ENCODE results near the gene OR8G5.

The OR8G5 gene

DNA sequence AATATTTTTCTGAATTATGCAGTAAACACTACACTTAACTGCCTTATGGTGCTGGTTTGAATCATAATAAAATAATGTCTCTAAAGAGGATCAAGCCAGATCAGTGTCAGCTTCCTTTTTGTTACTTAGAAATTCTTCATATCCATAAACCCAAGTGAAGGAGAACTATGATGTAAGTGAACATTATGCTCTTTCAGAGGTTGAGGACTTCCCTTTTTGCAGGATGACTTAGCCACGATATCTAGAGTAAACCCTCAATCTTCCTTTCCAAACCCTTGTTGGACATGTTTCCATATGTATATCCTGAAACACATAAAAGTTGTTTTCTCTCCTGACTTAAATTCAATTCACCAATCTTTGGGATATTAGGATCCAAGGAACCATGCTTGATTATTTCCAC, 38.5 kb downstream of the OR8G5 start:
- no peak overlapping the region for H3K4me3 ChIP-seq (ENCODE audit: low read length in 2 of 2)
- H3K27ac ChIP-seq (ENCODE audit: low read length) = no peak overlapping the region
- no peaks in the 10 kb centered on the region for H3K4me1 ChIP-seq (ENCODE audit: control insufficient read depth, insufficient read depth, low read length)
- no peaks in the 10 kb centered on the region for H3K9me3 ChIP-seq (ENCODE audit: control insufficient read depth in 2 of 2, low read length in 2 of 2)
- H3K36me3 ChIP-seq (ENCODE audit: control insufficient read depth in 2 of 2, insufficient read depth in 2 of 2, low read length in 2 of 2) = no peaks in the 10 kb centered on the region
- no peaks in the 10 kb centered on the region for H3K27me3 ChIP-seq (ENCODE audit: control insufficient read depth in 1 of 2, insufficient read depth in 2 of 2, low read length in 2 of 2)
- H3K9ac ChIP-seq (ENCODE audit: low read length in 2 of 2) = no peak overlapping the region

GRCh38 chr11:124296016-124296415, 39.8 kb downstream of the OR8G5 start:
- no peak overlapping the region for H3K27ac ChIP-seq (ENCODE audit: low read length)
- no peaks in the 10 kb centered on the region for H3K36me3 ChIP-seq (ENCODE audit: control insufficient read depth in 2 of 2, insufficient read depth in 2 of 2, low read length in 2 of 2)
- H3K4me3 ChIP-seq (ENCODE audit: low read length in 2 of 2) = no peak overlapping the region
- H3K4me1 ChIP-seq (ENCODE audit: control insufficient read depth, insufficient read depth, low read length) = no peaks in the 10 kb centered on the region
- peaks cover 0 to 5% of the 10 kb centered on the region in 2 donors for H3K9me3 ChIP-seq (ENCODE audit: control insufficient read depth in 2 of 2, low read length in 2 of 2)
- H3K9ac ChIP-seq (ENCODE audit: low read length in 2 of 2) = no peak overlapping the region
- H3K27me3 ChIP-seq (ENCODE audit: control insufficient read depth in 1 of 2, insufficient read depth in 2 of 2, low read length in 2 of 2) = no peaks in the 10 kb centered on the region

- no peaks in the 10 kb centered on the region for H3K27me3 ChIP-seq (ENCODE audit: control insufficient read depth in 1 of 2, insufficient read depth in 2 of 2, low read length in 2 of 2)
- no peaks in the 10 kb centered on the region for H3K4me1 ChIP-seq (ENCODE audit: control insufficient read depth, insufficient read depth, low read length)
- no peak overlapping the region for H3K4me3 ChIP-seq (ENCODE audit: low read length in 2 of 2)
- H3K9ac ChIP-seq (ENCODE audit: low read length in 2 of 2) = no peak overlapping the region
- peaks cover 0 to 5% of the 10 kb centered on the region in 2 donors for H3K9me3 ChIP-seq (ENCODE audit: control insufficient read depth in 2 of 2, low read length in 2 of 2)
- H3K27ac ChIP-seq (ENCODE audit: low read length) = no peak overlapping the region
- no peaks in the 10 kb centered on the region for H3K36me3 ChIP-seq (ENCODE audit: control insufficient read depth in 2 of 2, insufficient read depth in 2 of 2, low read length in 2 of 2)
Observed at GRCh38 chr11:124297921-124298320, 41.7 kb downstream of the OR8G5 start.

DNA sequence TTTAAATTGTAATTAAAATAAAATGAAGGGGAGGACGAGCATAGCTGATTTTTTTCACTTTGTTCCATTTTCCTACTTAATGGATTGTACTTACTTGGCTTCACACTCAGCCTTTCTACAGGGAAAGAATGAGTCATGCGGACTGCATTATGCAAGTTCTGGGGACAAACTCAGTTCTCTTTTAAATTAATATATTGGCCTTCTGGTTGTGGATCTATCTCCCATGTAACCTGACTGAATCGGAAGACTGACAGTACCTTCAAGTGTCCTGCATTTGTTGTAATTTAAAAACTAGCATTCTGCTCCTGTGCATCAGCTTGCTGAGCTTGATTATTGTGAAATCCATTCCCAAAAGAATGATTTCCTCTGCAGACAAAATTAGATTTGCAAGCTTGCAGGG, 45.4 kb downstream of the OR8G5 start:
- Histone ChIP-seq H3K4me1 (ENCODE audit: control insufficient read depth, insufficient read depth, low read length) (no peaks in the 10 kb centered on the region), H3K36me3 (ENCODE audit: control insufficient read depth in 2 of 2, insufficient read depth in 2 of 2, low read length in 2 of 2) (no peaks in the 10 kb centered on the region), H3K27ac (ENCODE audit: low read length) (no peak overlapping the region)

DNA sequence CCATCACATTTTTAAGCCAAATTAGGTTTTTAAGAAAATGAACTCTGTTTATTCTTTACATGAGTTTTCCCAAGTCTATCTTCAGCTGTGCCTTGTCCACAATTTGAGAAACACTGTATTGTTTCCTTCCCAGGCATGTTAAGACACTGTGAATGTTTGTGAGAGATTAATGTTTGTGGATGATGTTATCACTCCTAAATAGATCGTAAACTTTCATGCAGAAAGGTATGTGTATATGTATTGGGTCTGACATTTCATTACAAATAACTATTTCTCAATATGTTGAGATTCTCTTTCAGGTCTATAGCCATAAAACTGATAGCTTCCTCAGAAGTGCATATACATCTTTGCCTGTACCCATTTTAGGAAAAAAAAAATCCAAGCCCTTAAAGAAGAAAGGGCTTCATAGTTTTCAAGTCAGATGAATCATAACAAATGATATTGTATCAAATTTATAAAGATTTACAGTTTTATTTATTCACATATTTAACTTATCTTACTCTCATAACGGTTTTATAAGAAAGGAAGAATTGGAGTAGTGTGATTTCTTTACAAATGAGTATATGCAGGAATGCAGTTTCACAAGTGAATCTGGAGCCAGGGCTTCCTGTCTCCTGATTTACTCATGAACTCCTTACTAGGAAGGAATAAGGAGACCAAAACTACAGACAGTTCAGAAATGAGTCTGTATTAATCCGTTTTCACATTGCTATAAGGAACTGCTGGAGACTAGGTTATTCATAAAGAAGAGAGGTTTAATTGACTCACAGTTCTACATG, 46.4 kb downstream of the OR8G5 start:
- Histone ChIP-seq H3K9ac (ENCODE audit: low read length in 2 of 2) (no peak overlapping the region), H3K27me3 (ENCODE audit: control insufficient read depth in 1 of 2, insufficient read depth in 2 of 2, low read length in 2 of 2) (no peaks in the 10 kb centered on the region), H3K27ac (ENCODE audit: low read length) (no peak overlapping the region), H3K4me1 (ENCODE audit: control insufficient read depth, insufficient read depth, low read length) (no peaks in the 10 kb centered on the region), H3K4me3 (ENCODE audit: low read length in 2 of 2) (no peak overlapping the region), H3K36me3 (ENCODE audit: control insufficient read depth in 2 of 2, insufficient read depth in 2 of 2, low read length in 2 of 2) (no peaks in the 10 kb centered on the region), H3K9me3 (ENCODE audit: control insufficient read depth in 2 of 2, low read length in 2 of 2) (peaks cover 0 to 5% of the 10 kb centered on the region in 2 donors)

More for the DNA sequence above, 45.4 kb downstream of the OR8G5 start:
- H3K27me3 ChIP-seq (ENCODE audit: control insufficient read depth in 1 of 2, insufficient read depth in 2 of 2, low read length in 2 of 2) = no peaks in the 10 kb centered on the region
- no peak overlapping the region for H3K4me3 ChIP-seq (ENCODE audit: low read length in 2 of 2)
- no peak overlapping the region for H3K9ac ChIP-seq (ENCODE audit: low read length in 2 of 2)
- H3K9me3 ChIP-seq (ENCODE audit: control insufficient read depth in 2 of 2, low read length in 2 of 2) = peaks cover 0 to 5% of the 10 kb centered on the region in 2 donors

- Histone ChIP-seq H3K4me1 (ENCODE audit: control insufficient read depth, insufficient read depth, low read length) (no peaks in the 10 kb centered on the region), H3K36me3 (ENCODE audit: control insufficient read depth in 2 of 2, insufficient read depth in 2 of 2, low read length in 2 of 2) (no peaks in the 10 kb centered on the region), H3K4me3 (ENCODE audit: low read length in 2 of 2) (no peak overlapping the region), H3K9ac (ENCODE audit: low read length in 2 of 2) (no peak overlapping the region), H3K27me3 (ENCODE audit: control insufficient read depth in 1 of 2, insufficient read depth in 2 of 2, low read length in 2 of 2) (no peaks in the 10 kb centered on the region), H3K27ac (ENCODE audit: low read length) (no peak overlapping the region), H3K9me3 (ENCODE audit: control insufficient read depth in 2 of 2, low read length in 2 of 2) (no peaks in the 10 kb centered on the region)
Observed at GRCh38 chr11:124307093-124307492, 50.9 kb downstream of the OR8G5 start.

- Histone ChIP-seq H3K36me3 (ENCODE audit: control insufficient read depth in 2 of 2, insufficient read depth in 2 of 2, low read length in 2 of 2) (no peaks in the 10 kb centered on the region), H3K4me1 (ENCODE audit: control insufficient read depth, insufficient read depth, low read length) (no peaks in the 10 kb centered on the region), H3K4me3 (ENCODE audit: low read length in 2 of 2) (no peak overlapping the region), H3K9me3 (ENCODE audit: control insufficient read depth in 2 of 2, low read length in 2 of 2) (no peaks in the 10 kb centered on the region), H3K27me3 (ENCODE audit: control insufficient read depth in 1 of 2, insufficient read depth in 2 of 2, low read length in 2 of 2) (no peaks in the 10 kb centered on the region), H3K27ac (ENCODE audit: low read length) (no peak overlapping the region), H3K9ac (ENCODE audit: low read length in 2 of 2) (no peak overlapping the region)
Observed at GRCh38 chr11:124310721-124311120, 54.5 kb downstream of the OR8G5 start.

DNA sequence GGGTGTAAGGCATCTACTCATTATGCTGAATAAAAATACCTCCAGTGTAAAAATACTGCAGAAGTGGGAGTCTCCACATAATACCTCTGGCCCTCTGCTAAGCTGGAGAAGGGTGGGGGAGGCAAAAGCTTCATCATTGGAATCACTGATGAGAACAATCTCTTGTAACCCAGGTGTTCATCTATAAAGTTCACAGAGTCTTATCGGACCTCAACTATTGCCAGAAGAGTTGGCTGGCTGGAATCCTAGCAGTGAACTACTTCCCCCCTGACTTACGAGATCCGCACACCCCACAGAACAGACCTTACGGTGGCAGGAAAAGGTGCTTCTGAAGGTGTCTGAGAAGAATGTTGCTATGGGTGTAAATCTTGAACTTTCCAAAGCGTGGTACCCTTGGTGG, 55.1 kb downstream of the OR8G5 start:
- Histone ChIP-seq H3K9ac (ENCODE audit: low read length in 2 of 2) (no peak overlapping the region), H3K27ac (ENCODE audit: low read length) (no peak overlapping the region), H3K27me3 (ENCODE audit: control insufficient read depth in 1 of 2, insufficient read depth in 2 of 2, low read length in 2 of 2) (no peaks in the 10 kb centered on the region), H3K4me1 (ENCODE audit: control insufficient read depth, insufficient read depth, low read length) (no peaks in the 10 kb centered on the region), H3K36me3 (ENCODE audit: control insufficient read depth in 2 of 2, insufficient read depth in 2 of 2, low read length in 2 of 2) (no peaks in the 10 kb centered on the region), H3K9me3 (ENCODE audit: control insufficient read depth in 2 of 2, low read length in 2 of 2) (no peaks in the 10 kb centered on the region), H3K4me3 (ENCODE audit: low read length in 2 of 2) (no peak overlapping the region)

GRCh38 chr11:124311670-124312069, 55.5 kb downstream of the OR8G5 start:
- H3K36me3 ChIP-seq (ENCODE audit: control insufficient read depth in 2 of 2, insufficient read depth in 2 of 2, low read length in 2 of 2) = no peaks in the 10 kb centered on the region
- H3K4me1 ChIP-seq (ENCODE audit: control insufficient read depth, insufficient read depth, low read length) = no peaks in the 10 kb centered on the region
- no peaks in the 10 kb centered on the region for H3K9me3 ChIP-seq (ENCODE audit: control insufficient read depth in 2 of 2, low read length in 2 of 2)
- H3K27me3 ChIP-seq (ENCODE audit: control insufficient read depth in 1 of 2, insufficient read depth in 2 of 2, low read length in 2 of 2) = no peaks in the 10 kb centered on the region
- H3K9ac ChIP-seq (ENCODE audit: low read length in 2 of 2) = no peak overlapping the region
- H3K27ac ChIP-seq (ENCODE audit: low read length) = no peak overlapping the region
- H3K4me3 ChIP-seq (ENCODE audit: low read length in 2 of 2) = no peak overlapping the region

GRCh38 chr11:124313131-124313530, 57.0 kb downstream of the OR8G5 start:
- Histone ChIP-seq H3K4me1 (ENCODE audit: control insufficient read depth, insufficient read depth, low read length) (no peaks in the 10 kb centered on the region), H3K36me3 (ENCODE audit: control insufficient read depth in 2 of 2, insufficient read depth in 2 of 2, low read length in 2 of 2) (no peaks in the 10 kb centered on the region), H3K27me3 (ENCODE audit: control insufficient read depth in 1 of 2, insufficient read depth in 2 of 2, low read length in 2 of 2) (no peaks in the 10 kb centered on the region), H3K9ac (ENCODE audit: low read length in 2 of 2) (no peak overlapping the region), H3K4me3 (ENCODE audit: low read length in 2 of 2) (no peak overlapping the region), H3K27ac (ENCODE audit: low read length) (no peak overlapping the region), H3K9me3 (ENCODE audit: control insufficient read depth in 2 of 2, low read length in 2 of 2) (no peaks in the 10 kb centered on the region)

GRCh38 chr11:124313849-124314248, 57.7 kb downstream of the OR8G5 start, which contains the start of gene OR8D1:
Gene OR8D1, minus strand, starts transcription at chr11:124313949. Its CDS starts 3,183 bp downstream, at chr11:124310766.
- H3K4me1 ChIP-seq (ENCODE audit: control insufficient read depth, insufficient read depth, low read length) = no peaks in the 10 kb centered on the region
- no peak within 1 kb of the TSS for H3K27ac ChIP-seq (ENCODE audit: low read length)
- H3K9ac ChIP-seq (ENCODE audit: low read length in 2 of 2) = no peak within 1 kb of the TSS
- no peak within 1 kb of the TSS for H3K4me3 ChIP-seq (ENCODE audit: low read length in 2 of 2)
- no peaks in the 10 kb centered on the region for H3K27me3 ChIP-seq (ENCODE audit: control insufficient read depth in 1 of 2, insufficient read depth in 2 of 2, low read length in 2 of 2)
- no peaks in the 10 kb centered on the region for H3K36me3 ChIP-seq (ENCODE audit: control insufficient read depth in 2 of 2, insufficient read depth in 2 of 2, low read length in 2 of 2)
- H3K9me3 ChIP-seq (ENCODE audit: control insufficient read depth in 2 of 2, low read length in 2 of 2) = no peaks in the 10 kb centered on the region
